ENCODE data around the gene ZNF354B. TPM values are rescaled to one million over a fixed set of nuclear protein-coding genes. Genes with fewer than 3 reads are reported as not detected.
A peak's percentile ranks its signal among the peaks of the same experiment; 100 is the strongest.
"Not testable (repeated sequence)": the region's sequence is repeated elsewhere in the genome, so short reads cannot be mapped to it uniquely, and the experiment has no call there.

The ZNF354B gene
- total RNA-seq, 1 experiment from 2014 or later, result 11.6 TPM

DNA sequence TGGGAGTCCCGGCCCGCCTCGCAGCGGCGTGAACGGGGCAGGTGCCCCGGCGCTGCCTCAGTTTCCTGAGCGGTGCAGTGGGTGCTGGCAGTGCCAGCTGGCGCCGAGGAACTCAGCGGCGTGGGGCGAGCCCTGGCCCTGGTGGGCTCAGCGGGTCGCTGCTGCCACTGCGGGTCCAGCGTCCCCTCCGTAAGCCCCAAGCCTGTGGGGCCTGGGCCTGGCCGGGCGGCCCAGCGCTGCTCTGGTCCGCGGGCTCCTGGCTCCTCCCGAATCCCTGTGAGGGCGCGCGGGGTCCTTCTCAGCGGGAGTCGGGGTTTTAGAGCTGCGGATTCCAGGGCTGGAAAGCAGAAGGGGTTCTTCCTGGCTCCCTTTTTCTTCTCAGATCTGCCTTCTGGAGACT, 862 bp downstream of the ZNF354B start:
- POLR2A ChIA-PET; intact Hi-C loops (cut with micrococcal nuclease); BruUV-seq (replicated peaks); H3K9me2 ChIP-seq (ENCODE audit: insufficient read depth); CTCF ChIA-PET; H3K27me3 ChIP-seq (ENCODE audit: insufficient read depth, low read length); H4K20me1 ChIP-seq (ENCODE audit: insufficient read depth); RAD21 ChIA-PET (ENCODE audit: low non-redundant PET in 1 of 2, low total read pairs in 2 of 2, uncharacterized antibody in 2 of 2, unreplicated experiment in 2 of 2); DNase-seq (ENCODE audit: low read depth, low spot score); H2AFZ ChIP-seq (ENCODE audit: low read depth, low read length, poor library complexity, severe bottlenecking); H3K9me3 ChIP-seq (ENCODE audit: control insufficient read depth in 1 of 2, insufficient read depth in 1 of 2, low read depth in 1 of 2, low read length in 2 of 2); ATAC-seq; H3K27ac ChIP-seq (ENCODE audit: low read depth, low read length): not testable (repeated sequence)
- Histone ChIP-seq H3K36me3 (ENCODE audit: control insufficient read depth in 1 of 2, insufficient read depth in 2 of 2, low read length in 2 of 2) (peaks cover 6 to 15% of the 10 kb centered on the region in 2 experiments; a peak in 3 of 4 replicates), H3K79me2 (ENCODE audit: insufficient read depth, low read length) (peaks cover 16% of the 10 kb centered on the region), H3K9ac (ENCODE audit: low read length) (peak overlapping the region; percentile 73; the same call in 1 of the 2 replicates), H3K4me2 (ENCODE audit: low read length) (peak overlapping the region; percentile 77), H3K4me3 (replicated peaks in 1 of 2; ENCODE audit: low read depth in 1 of 2, low read length in 2 of 2) (peak overlapping the region; percentile 57 to 73), H3K4me1 (ENCODE audit: control insufficient read depth in 1 of 2, insufficient read depth in 2 of 2, low read length in 2 of 2) (peaks cover 5 to 10% of the 10 kb centered on the region in 2 experiments; a peak in 2 of 4 replicates)

DNA sequence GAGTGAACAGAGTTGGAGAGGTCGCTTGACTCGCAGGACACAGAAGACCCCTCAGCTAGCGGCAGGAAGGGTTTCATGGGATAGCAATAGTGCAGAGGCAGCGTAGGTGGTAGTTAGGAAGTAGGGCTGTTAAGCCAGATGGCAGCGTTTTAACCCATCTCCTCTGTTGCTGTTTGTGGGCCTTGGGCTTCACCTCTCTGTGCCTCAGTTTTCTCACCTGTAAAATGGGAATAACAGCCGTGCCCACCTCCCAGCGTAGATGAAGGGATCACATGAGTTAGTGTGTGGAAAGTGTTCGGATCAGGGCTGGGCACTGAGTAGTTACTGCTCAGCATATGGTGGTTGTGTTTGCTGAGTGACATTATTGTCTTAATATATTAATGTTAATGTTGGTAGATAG, 1.9 kb downstream of the ZNF354B start:
- no peaks in the 10 kb centered on the region for H3K9me3 ChIP-seq (ENCODE audit: control insufficient read depth in 1 of 2, insufficient read depth in 1 of 2, low read depth in 1 of 2, low read length in 2 of 2)
- no peak overlapping the region for H2AFZ ChIP-seq (ENCODE audit: low read depth, low read length, poor library complexity, severe bottlenecking)
- ChIA-PET CTCF (no interaction called here), POLR2A (no interaction called here), RAD21 (ENCODE audit: low non-redundant PET in 1 of 2, low total read pairs in 2 of 2, uncharacterized antibody in 2 of 2, unreplicated experiment in 2 of 2) (no interaction called here)
- H3K36me3 ChIP-seq (ENCODE audit: control insufficient read depth in 1 of 2, insufficient read depth in 2 of 2, low read length in 2 of 2), result peaks cover 10 to 19% of the 10 kb centered on the region in 2 experiments; a peak in 3 of 4 replicates
- no peak overlapping the region for H3K27ac ChIP-seq (ENCODE audit: low read depth, low read length)
- H3K79me2 ChIP-seq (ENCODE audit: insufficient read depth, low read length), result peaks cover 16% of the 10 kb centered on the region
- H3K4me1 ChIP-seq (ENCODE audit: control insufficient read depth in 1 of 2, insufficient read depth in 2 of 2, low read length in 2 of 2), result peaks cover 5 to 10% of the 10 kb centered on the region in 2 experiments; a peak in 2 of 4 replicates
- ATAC-seq (no peak), DNase-seq (ENCODE audit: low read depth, low spot score) (no peak)
- H4K20me1 ChIP-seq (ENCODE audit: insufficient read depth), result no peaks in the 10 kb centered on the region
- no peak overlapping the region for H3K9ac ChIP-seq (ENCODE audit: low read length)
- no peak overlapping the region for H3K4me3 ChIP-seq (replicated peaks in 1 of 2; ENCODE audit: low read depth in 1 of 2, low read length in 2 of 2)
- no TSS peak for BruUV-seq (replicated peaks)
- H3K4me2 ChIP-seq (ENCODE audit: low read length), result no peak overlapping the region
- intact Hi-C loops (cut with micrococcal nuclease), result no loop called here
- TF ChIP-seq, protein P1, sequence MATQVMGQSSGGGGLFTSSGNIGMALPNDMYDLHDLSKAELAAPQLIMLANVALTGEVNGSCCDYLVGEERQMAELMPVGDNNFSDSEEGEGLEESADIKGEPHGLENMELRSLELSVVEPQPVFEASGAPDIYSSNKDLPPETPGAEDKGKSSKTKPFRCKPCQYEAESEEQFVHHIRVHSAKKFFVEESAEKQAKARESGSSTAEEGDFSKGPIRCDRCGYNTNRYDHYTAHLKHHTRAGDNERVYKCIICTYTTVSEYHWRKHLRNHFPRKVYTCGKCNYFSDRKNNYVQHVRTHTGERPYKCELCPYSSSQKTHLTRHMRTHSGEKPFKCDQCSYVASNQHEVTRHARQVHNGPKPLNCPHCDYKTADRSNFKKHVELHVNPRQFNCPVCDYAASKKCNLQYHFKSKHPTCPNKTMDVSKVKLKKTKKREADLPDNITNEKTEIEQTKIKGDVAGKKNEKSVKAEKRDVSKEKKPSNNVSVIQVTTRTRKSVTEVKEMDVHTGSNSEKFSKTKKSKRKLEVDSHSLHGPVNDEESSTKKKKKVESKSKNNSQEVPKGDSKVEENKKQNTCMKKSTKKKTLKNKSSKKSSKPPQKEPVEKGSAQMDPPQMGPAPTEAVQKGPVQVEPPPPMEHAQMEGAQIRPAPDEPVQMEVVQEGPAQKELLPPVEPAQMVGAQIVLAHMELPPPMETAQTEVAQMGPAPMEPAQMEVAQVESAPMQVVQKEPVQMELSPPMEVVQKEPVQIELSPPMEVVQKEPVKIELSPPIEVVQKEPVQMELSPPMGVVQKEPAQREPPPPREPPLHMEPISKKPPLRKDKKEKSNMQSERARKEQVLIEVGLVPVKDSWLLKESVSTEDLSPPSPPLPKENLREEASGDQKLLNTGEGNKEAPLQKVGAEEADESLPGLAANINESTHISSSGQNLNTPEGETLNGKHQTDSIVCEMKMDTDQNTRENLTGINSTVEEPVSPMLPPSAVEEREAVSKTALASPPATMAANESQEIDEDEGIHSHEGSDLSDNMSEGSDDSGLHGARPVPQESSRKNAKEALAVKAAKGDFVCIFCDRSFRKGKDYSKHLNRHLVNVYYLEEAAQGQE (IDR thresholded peaks at IDR 0.05; ENCODE audit: low read depth), result no peak
- TF ChIP-seq YY1 (IDR thresholded peaks at IDR 0.05; ENCODE audit: extremely low read depth, insufficient replicate concordance, low read depth, low read length) (no peak), EGR1 (IDR thresholded peaks at IDR 0.05; ENCODE audit: low read depth) (no peak), ZFX (IDR thresholded peaks at IDR 0.05) (no peak), MAX (IDR thresholded peaks at IDR 0.05) (no peak), POLR2AphosphoS5 (IDR thresholded peaks at IDR 0.05; ENCODE audit: low read depth, low read length) (no peak), SRF (IDR thresholded peaks at IDR 0.05; ENCODE audit: low read depth) (no peak), ELF1 (IDR thresholded peaks at IDR 0.05; ENCODE audit: borderline replicate concordance, low read depth) (no peak)
- H3K27me3 ChIP-seq (ENCODE audit: insufficient read depth, low read length), result no peaks in the 10 kb centered on the region
- H3K9me2 ChIP-seq (ENCODE audit: insufficient read depth), result no peaks in the 10 kb centered on the region
